ENCODE results near the gene GTF2IRD1.
A peak's percentile ranks its signal among the peaks of the same experiment; 100 is the strongest.
"Not testable (repeated sequence)": the region's sequence is repeated elsewhere in the genome, so short reads cannot be mapped to it uniquely, and the experiment has no call there.

The GTF2IRD1 gene

DNA sequence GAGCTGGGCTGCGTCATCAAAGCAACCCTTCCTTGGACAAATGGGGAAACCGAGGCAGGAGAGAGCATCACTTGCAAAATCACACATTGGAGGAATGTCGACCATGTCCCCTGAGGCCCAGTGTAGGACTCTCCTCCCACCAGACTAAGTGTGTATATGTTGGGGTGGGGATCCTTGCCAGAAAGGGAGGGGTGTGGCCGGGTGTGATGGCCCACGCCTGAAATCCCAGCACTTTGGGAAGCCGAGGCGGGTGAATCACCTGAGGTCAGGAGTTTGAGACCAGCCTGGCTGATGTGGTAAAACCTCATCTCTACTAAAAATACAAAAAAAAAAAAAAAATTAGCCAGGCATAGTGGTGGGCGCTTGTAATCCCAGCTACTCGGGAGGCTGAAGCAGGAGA is 23.3 kb upstream of the GTF2IRD1 start:
- DNase-seq: not testable (repeated sequence)

- no peak for DNase-seq
Observed at GRCh38 chr7:74430961-74431466, 22.7 kb upstream of the GTF2IRD1 start.

DNA sequence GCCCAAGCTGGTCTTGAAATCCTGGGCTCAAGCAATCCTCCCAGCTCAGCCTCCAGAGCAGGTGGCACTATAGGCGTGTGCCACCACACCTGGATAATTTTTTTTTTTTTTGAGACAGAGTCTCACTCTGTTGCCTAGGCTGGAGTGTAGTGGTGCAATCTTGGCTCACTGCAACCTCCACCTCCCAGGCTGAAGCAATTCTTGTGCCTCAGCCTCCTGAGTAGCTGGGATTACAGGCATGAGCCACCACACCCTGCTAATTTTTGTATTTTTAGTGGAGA is 16.5 kb upstream of the GTF2IRD1 start:
- DNase-seq: not testable (repeated sequence)

DNA sequence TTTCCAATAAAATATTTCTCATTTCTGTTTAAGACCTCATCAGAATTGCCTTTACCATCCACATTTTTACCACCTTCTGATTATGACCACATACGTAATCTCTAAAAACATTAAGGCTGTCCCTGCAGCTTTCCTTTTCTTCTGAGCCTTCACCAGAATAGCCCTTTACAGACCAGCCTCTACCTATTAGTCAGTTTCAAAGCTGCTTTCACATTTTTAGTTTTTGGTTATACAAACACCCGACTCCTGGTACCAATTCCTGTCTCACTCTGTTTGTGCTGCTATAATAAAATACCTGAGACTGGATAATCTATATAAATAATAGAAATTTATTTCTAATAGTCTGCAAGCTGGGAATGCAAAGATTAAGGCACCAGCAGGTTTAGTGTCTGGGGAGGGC is 15.4 kb upstream of the GTF2IRD1 start:
- no peak for DNase-seq

DNA sequence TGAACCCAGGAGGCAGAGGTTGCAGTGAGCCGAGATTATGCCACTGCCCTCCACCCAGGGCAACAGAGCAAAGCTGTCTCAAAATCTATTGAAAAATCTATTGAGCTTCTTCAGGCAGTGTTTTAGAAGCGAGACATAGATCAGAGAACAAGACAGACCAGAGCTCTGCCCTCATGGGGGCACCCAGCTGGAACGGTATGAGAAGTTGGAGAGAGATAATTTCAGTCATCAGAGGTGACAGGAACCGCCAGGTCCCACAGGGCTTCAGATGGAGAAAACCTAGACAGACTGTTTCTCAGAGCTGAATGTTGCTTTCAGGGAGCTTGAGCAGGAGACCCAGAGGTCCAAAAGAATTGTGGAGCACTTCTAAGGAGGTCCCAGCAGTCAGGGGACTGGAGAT is 14.2 kb upstream of the GTF2IRD1 start:
- DNase-seq: no peak

- DNase-seq: not testable (repeated sequence)
Observed at GRCh38 chr7:74440143-74440542, 13.6 kb upstream of the GTF2IRD1 start.

DNA sequence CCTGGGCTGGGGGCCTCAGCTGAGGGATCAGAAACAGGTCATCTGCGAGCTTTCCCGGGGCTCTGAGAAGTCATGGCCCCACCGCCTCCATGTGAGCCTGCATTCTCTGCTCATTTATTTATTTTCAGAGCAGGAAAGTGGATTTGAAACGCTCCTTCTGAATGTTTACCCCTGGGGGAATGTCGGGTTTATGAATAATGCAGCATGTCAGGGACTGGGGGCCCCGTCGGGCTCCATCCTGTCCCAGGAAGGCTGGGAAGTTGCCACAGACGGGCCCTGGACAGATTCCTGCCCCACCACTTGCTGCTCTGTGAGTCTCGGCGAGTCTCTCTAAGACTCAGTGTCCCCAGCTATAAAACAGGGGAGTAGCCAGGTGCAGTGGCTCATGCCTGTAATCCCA is 11.9 kb upstream of the GTF2IRD1 start:
- DNase-seq: no peak

DNA sequence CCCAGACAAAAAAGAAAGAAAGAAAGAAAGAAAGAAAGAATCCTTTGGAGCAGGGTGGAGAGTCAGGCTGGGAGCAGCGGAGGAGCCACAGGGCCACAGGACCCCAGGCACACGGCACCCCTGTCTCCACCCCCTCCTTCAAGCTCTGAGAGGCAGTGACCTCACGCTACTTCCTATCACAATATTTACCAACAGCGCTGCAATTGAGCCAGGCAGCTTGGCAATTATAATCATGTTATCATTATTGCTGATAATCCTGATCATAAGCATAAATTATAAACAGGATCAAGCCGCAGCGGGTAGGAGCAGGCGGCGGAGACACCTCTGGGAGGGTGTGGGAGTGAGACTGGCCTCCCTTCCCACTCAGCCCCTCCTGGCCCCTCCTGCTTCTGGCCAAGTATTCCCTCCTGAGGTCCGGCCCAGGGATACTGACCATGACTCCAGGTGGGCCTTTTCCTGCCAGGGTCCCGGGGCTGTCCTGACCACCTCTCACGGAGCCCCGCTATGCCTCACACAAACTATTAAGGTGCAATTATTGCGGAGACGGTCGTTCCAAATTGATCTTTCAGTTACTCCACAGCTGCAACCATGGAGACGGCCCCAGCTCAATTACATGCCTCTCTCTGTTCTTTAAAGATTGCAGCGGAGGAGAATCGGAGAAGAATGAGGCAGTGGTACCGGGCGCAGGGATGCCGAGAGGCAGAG is 10.0 kb upstream of the GTF2IRD1 start:
- DNase-seq: no peak

DNA sequence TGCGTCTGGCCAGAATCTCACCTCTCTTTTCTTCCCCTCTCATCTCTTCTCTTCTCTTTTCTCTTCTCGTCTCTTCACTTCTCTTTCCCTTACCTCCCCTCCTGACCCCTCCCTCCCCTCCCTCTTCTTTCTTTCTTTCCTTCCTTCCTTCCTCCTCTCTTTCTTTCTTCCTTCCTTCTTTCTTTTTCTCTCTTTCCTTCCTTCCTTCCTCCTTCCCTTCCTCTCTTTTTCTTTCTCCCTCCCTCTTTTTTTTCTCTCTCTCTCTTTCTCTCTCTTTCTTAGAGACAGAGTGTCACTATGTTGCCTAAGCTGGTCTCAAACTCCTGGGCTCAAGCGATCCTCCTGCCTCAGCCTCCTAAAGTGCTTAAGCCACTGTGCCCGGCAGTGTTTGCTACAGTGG is 4.6 kb upstream of the GTF2IRD1 start:
- no peak for DNase-seq

GRCh38 chr7:74449809-74450397 is 3.8 kb upstream of the GTF2IRD1 start:
- DNase-seq: peak; percentile 17 to 46

DNA sequence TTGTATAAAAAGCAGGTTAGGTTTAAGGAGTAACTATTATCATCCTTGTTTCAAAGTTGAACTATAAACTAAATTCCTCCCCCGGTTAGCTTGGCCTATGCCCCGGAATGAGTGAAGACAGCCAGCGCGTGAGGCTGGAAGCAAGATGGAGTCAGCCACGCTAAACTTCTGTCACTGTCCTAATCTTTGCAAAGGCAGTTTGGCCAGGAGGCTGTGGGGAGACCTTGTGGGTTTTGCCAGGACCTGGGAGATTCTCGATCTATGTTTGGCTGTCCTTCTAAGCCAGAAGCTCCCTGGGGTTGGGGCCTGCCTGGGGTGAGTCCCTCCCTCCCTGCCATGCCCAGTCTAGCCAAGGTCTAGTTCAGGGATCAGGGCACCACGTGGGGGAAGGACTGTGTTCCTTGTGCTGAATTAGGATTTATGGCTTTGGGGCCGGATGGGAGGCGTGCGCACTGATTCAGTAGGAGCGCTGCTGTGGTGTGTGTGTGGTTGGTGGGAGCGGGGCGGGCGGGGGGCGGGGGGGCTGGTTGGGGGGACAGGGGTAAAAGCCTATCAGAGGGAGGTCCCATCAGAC is 871 bp upstream of the GTF2IRD1 start:
- DNase-seq: no peak

GRCh38 chr7:74454021-74454924 is 567 bp downstream of the GTF2IRD1 start:
- no peak for DNase-seq

GRCh38 chr7:74454925-74455288 is 1.2 kb downstream of the GTF2IRD1 start:
- no peak for DNase-seq

GRCh38 chr7:74455291-74455804 is 1.6 kb downstream of the GTF2IRD1 start:
- no peak for DNase-seq

GRCh38 chr7:74455928-74456327 is 2.2 kb downstream of the GTF2IRD1 start:
- DNase-seq: no peak

DNA sequence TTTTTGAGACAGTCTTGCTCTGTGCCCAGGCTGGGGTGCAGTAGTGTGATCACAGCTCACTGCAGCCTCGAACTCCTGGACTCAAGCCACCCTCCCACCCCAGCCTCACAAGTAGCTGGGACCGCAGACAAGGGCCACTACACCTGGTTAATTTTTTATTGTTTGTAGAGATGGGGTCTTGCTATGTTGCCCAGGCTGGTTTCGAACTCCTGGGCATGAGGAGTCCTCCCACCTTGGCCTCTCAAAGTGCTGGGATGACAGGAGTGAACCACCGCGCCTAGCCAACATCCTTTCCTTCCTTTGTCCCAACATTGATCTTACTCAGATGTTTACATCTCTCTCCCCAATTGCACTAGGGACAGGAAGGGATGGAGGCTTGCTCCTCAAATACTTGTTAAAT is 3.3 kb downstream of the GTF2IRD1 start:
- DNase-seq: no peak

DNA sequence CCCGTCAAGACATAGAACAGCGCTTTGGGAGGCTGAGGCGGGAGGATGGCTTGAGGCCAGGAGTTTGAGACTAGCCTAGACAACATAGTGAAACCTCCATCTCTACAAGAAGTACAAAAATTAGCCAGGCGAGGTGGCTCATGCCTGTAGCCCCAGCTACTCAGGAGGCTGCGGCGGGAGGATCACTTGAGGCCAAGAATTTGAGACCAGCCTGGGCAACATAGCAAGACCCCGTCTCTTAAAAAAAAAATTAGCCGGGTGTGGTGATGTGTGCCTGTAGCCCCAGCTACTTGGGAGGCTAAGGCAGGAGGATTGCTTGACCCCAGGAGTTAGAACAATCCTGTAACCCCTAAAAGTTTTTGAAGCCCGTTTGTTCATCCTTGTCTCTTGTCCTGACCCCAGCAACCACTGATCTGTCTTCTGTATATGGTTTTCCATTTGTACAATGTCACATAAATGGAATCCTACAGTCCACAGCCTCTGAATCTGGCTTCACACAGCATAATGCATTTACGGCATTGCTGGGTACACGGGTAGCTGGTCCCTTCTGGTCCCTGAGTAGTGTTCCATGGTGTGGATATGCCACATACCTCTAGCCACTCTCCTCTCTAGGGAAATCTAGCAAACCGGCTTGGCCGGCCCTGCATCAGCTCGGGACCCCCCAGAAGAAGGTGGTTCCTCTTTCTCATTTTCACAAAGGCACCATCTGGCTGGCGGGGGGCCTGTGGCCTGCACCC is 8.4 kb downstream of the GTF2IRD1 start:
- no peak for DNase-seq

DNA sequence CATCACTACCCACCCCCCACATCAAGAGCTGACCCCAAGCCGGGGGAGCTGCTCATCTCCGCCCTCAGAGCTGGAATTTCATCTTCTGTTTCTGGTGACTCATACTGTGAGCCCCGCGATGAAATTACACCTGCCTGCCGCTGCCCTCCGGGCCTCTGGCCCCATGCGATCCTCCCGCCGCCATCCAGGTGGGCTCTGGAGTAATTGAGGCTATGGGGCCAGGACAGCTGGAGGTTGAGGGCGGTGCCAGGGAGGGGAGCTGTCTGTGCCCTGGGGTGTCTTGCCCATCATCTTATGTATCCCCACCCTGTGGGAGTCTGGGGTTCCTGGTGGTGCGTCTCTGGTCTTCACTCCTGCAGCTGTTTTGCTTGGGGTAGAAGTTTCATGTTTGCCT is 9.0 kb downstream of the GTF2IRD1 start:
- DNase-seq: no peak

GRCh38 chr7:74464931-74465886 is 11.5 kb downstream of the GTF2IRD1 start:
- no peak for DNase-seq

GRCh38 chr7:74466196-74466813 is 12.6 kb downstream of the GTF2IRD1 start:
- no peak for DNase-seq

DNA sequence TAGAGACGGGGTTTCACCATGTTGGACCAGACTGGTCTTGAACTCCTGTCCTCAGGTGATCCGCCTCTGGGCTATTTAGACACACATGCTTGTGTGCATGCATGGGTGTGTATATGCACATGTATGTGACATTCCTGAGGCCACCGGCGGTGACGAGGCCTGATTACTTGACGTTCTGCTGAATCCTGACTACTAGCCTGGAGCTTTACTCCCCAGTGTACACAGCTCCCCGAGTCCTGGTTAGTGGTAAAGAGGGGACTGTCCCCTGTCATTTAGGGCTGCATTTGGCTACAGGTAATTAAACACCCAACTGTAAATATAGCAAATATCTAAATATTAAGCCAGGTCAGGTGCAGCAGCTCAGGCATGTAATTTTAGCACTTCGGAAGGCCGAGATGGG is 14.2 kb downstream of the GTF2IRD1 start:
- no peak for DNase-seq

Data from bone marrow (tissue), 2 donors.